Stimulated activated CD4-positive, alpha-beta T cell treated with anti-CD3 and anti-CD28 coated beads, Interleukin-1b, Interleukin-23, amount 100 ng/mL, for 24 hours (primary cell): Measurements from ENCODE around the gene POLR2J.
"Not testable (repeated sequence)": the region's sequence is repeated elsewhere in the genome, so short reads cannot be mapped to it uniquely, and the experiment has no call there.

Experiments
- DNase-seq, 4 experiments: peaks; one replicate each; pipeline ENCODE4 v3.0.0-alpha.2; 2020; ENCODE audit warnings: low read depth in 4 of 4, low spot score in 1 of 4

POLR2J gene

DNA sequence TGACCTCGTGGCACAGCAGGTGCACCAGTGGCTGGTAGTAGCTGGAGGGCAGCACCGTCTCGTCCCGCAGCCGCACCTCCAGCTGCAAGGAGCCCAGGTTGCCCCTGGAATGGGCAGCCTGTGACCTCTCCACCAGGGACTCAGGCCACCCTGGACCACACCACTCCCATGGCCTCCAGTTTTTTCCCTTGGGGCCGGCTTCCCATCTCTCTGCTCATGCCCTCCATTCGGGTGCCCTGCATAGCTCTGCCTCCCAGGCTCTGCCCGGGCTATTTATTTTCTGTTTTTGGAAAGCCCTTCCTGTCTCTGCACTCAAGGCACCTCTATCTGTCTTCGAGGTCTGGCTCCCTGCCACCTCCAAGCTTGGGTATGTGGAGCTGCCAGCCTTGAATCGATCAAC is 18.1 kb upstream of the POLR2J start:
- not testable (repeated sequence) for DNase-seq

DNA sequence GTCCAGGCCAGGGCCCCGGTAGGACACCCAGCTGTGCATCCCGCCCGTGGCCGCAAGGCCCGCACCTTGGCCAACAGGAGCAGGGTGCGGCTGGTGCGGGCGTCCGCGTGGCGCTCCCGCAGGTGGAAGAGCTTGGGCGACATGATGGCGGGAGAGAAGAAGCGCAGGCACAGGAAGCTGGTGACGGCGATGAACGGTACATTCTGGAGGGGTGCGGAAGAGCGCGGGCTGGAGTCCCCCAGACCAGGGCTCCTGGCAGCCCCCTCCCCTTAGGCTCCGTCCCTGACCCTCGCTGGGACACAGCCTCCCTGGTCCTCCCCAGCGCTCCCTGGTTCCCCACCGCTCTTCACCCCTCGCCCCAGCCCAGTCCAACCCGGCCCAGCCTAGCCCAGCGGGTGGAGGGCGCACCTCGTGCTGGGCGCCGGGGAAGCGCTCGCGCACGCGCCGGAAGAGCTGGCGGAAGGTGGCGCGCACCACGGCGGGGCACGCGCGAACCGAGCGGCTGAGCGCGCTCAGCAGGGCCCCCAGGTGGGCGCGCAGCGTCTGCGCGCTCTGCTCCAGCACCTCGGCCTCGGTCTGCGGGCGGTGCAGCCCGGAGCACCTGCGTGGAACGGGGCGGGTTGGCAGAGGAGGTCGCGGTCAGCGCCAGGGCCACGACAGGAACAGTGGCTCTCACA is 15.9 kb upstream of the POLR2J start:
- DNase-seq, result not testable (repeated sequence)

DNA sequence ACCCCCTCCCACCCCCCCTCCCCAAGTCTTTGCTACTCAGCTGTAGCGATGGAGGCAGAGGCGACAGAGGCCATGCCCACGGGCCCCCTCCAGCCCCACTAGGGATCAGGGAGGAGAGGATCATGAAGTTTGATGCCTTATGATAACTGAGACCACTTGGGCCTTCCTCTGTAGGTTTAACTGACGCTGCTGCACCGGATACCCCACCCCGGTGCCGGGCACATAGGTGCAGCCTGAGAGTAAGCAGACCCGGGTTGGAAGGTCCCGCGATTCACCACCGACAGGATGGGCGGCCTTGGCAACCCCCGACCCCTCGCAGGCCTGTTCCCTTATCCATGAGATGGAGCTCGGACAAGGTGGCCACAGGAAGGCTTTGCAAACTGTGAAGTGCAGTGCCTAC is 15.3 kb upstream of the POLR2J start:
- DNase-seq, result not testable (repeated sequence)

DNA sequence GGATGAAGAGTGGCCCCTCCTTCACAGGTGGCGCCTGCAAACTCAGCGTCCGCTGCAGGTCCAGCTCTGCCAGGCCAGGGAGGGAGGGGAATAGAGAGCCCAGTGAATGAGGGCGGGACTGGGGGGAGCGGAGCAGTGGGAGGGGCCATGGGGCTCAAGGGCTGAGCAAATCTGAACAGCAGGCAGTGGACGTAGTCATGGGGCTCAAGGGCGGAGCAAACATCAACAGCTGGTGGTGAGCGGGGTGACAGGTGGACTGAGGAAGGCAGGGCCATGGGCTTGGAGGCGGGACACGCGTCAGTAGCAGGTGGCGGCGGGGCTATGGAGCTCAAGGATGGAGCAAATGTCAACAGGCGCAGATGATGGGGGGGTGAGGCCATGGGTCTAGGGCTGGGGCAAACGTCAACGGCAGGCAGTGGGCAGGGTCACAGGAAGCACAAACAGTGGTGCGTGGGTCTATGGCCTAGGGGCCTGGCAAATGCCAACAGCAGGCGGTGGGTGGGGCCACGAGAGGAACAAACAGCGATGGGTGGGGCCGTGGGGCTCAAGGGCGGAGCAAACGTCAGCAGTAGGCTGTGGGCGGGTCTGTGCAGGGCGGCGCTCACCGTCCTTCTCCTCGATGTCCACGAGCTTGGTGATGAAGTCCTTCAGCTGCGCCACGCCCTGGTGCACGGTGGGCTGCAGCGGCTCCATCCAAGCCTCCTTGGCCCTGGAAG is 14.7 kb upstream of the POLR2J start:
- not testable (repeated sequence) for DNase-seq

DNA sequence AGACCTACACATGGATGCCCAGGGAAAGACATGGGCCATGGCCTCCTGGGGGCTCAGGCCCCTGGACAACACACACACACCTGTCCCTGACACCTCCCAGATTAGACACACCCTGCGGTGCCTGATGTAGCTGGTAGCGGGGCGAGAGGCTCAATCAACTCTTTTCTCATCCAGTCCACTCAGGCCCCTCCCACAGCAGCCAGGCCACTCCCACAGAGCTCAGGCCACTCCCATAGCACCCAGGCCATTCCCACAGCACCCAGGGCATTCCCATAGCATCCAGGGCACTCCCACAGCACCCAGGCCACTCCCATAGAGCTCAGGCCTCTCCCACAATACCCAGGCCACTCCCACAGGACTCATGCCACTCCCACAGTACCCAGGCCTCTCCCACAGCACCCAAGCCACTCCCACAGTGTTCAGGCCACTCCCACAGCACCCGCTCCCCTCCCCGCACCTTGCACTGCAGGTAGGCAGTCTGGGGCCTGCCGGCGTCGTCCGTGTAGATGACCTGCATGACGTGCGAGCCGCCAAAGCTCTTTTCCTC is 11.9 kb upstream of the POLR2J start:
- DNase-seq, result peak in 2 of 4 experiments; percentile 42 to 60

DNA sequence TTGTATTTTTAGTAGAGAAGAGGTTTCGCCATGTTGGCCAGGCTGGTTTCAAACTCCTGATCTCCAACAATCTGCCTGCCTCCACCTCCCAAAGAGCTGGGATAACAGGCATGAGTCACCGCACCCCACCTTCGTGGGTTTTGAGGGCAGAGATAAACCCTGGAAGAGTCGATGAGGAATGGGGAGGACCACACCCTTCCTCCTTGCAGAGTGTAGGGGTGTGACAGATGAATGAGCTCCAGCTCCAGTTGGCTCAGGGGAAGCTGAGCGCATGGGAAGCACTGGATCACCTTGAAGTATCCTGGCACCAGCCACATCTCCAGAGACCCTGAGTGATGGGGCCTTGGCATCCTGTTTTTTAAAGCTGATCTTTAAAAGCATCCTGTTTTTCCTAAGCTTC is 5.6 kb upstream of the POLR2J start:
- DNase-seq, result not testable (repeated sequence)

DNA sequence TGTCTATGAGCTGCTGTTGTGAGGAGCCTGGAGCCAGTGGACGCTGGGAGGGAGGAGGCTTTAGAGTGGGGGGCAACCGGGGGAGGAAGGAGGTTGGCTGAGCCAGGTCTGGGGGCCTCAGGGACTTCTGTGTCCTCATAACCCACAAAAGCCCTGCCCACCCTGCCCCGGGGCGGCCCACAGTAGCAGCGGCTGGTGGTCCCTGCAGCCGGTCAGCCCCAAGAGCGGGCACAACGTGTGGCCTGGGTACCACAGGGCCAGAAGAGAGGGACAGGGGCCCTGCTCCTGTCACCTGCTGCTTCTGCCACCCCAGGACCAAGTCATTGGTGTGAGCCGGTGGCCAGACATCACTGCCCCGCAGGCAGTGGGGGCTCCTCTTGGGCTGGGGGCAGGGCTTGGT is 3.2 kb upstream of the POLR2J start:
- not testable (repeated sequence) for DNase-seq

DNA sequence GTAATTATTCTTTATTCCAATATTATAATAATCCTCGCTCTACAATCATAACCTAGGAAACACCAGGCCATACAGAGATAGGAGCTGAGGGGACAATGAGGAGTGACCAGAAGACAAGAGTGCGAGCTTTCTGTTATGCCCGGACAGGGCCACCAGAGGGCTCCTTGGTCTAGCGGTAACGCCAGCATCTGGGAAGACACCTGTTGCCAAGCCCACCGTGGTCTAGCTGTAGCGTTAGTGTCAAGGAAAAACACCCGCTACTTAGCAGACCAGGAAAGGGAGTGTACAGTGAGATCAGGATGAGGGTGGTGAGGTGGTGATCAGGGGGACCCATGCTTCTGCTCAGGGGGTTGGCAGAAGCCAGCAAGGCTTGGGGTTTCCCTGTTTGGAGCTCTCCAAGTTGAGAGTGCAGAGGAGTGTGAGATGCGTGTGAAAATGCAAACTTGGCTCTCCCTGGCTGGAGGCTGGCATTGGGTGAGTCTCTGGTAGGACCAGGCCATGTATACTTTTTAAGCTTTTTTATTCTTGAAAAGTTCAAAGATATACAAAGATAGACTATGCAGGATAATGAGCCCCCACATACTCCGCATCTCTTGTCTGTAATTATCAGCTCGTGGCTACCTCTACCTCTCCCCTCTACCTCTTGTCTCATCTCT is 1.4 kb upstream of the POLR2J start:
- not testable (repeated sequence) for DNase-seq

DNA sequence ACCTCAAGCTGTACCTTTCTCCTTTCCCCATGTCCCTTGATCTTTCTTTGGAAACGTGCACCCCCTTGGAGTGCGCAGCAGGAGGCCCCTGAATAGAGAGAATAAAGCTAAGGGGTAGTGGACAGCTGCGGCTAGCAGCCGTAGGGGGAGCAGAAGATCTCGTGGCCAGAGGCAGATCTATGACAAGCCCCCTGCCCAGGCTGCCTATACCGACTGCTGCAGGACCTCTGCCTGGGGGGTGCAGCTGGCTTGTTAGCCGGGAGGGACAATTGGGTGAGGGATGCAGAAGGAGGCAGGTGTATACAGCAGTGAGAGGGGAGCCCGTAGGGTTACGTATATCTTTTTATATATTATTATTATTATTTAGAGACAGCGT is 475 bp upstream of the POLR2J start:
- DNase-seq, result not testable (repeated sequence)

DNA sequence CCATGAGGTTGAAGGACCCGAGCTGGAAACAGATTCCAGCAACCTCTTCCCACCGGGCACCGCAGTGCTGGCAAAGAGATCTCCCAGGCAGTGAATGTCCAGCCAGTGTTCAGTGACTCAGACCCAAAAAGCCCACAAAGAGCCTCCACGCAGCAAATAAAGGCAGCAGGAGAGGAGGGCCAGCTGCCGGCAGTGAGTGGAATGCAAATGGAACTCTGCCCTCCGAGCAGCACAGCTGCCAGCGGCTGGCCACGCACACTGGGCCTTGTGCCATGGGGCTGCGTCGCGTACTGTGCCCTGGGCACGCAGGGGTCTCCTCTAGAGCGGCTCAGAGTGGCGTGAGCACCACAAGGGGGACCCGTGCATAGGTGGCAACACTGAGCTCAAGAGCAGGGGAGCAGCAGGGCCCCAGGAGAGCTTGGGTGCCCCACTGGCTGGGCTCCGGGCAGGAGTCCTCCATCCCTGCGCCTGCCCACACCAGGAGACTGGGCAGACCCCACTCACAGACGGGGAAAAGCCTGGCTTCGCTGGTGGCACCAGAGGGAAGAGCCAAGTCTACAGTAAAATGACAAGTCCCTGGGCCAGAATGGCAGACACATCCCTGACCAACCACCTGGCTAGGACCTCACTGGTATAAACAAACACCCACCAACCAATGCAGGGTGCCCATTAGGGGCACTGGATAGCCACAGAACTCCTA is 3.8 kb downstream of the POLR2J start:
- not testable (repeated sequence) for DNase-seq

DNA sequence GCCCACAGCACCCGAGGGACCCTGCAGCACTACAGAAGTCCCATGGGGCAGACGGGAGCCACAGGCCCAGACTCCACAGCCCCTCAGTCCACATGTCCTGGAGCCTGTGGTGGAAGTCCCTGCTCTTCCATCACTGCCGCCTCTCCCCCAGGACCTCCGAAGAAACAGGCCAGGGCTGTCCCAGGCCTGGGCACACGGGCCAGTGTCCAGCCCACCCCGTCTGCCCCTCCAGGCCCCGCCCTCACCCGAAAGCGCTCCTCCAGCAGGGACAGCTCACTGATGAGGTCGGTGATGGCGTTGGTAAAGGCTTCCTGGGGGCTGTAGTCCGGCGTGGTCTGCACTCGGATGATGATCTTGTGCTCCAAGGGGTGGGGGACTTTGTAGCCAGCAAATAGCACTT is 4.6 kb downstream of the POLR2J start:
- DNase-seq, result not testable (repeated sequence)

DNA sequence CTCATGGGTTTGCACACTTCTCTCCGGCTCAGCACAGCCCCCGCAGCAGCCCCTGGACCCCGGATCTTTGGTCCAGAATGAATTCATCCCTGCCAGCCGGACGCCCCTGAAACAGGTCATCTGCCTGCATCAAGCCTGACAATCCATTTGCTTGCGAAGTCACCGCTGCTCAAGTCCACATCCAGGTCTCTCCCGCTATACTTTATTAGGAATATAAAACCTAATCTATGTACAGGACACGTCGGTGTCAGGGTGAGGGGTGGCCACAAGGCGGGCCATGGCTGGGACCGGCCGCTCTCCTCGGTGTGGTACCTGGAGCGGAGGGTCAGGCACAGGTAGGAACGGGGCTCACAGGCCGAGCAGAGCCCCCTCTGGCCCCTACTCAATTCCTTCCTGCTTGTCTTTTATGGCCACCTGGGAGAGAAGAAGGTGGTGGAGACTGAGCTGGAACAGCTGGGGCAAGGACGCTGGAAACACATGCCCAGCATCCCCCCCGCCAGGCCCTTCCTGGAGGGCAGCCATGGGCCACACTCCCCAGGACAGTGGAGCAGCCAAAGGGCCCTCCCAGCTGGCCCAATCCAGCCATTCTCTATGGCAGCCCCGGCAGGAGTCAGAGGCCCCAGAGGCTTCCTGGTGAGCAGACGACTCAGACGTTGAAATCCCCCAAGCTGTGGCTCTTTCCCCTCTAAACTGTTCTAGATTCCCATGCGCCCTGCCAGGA is 5.3 kb downstream of the POLR2J start:
- no peak for DNase-seq

DNA sequence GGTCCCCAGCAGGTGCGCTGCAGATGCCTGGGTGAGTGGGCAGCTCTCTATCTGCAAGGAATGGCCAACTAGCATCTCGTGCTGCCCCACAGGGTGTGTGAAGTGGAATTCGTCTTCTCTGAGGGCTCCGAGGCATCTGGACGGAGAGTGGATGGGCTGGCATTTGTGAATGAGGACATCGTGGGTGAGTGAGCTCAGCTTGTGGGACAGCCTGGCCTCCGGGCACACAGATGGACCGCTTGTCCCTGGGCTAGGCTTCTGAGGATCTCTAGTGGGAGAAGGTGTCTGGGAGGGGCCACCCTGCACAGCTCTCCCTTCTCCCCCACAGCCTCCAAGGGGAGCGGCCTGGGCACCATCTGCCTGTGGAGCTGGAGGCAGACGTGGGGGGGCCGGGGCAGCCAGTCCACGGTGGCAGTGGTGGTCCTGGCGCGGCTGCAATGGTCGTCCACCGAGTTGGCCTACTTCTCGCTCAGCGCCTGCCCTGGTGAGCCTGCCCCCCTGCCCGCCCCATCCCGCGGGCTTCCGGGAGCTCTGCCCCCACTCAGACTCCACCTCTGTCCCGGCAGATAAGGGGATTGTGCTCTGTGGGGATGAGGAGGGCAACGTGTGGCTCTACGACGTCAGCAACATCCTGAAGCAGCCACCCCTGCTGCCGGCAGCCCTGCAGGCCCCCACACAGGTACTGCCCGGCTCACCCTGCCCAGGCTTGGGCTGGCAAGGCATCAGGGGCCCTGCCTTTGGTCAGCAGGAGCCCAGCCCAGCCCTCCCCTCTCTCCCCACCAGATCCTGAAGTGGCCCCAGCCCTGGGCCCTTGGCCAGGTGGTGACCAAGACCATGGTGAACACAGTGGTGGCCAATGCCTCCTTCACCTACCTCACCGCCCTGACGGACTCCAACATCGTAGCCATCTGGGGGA is 6.3 kb downstream of the POLR2J start:
- no peak for DNase-seq

DNA sequence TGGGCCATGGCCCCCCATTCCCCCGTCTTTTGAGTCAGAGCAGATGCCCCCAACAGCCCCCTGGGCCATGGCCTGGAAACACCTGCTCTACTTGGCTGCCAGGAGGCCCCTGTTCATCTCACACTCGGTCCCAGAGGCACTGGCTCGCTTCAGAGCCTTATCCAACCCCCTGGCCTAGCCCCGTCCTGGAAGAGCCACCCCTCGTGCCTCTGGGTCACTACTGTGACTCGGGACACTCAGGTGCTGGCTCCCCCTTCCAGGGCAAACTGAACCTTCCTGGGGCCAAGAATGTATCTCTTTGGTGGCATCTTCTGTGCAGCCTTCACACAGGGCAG is 7.0 kb downstream of the POLR2J start:
- DNase-seq, result no peak

DNA sequence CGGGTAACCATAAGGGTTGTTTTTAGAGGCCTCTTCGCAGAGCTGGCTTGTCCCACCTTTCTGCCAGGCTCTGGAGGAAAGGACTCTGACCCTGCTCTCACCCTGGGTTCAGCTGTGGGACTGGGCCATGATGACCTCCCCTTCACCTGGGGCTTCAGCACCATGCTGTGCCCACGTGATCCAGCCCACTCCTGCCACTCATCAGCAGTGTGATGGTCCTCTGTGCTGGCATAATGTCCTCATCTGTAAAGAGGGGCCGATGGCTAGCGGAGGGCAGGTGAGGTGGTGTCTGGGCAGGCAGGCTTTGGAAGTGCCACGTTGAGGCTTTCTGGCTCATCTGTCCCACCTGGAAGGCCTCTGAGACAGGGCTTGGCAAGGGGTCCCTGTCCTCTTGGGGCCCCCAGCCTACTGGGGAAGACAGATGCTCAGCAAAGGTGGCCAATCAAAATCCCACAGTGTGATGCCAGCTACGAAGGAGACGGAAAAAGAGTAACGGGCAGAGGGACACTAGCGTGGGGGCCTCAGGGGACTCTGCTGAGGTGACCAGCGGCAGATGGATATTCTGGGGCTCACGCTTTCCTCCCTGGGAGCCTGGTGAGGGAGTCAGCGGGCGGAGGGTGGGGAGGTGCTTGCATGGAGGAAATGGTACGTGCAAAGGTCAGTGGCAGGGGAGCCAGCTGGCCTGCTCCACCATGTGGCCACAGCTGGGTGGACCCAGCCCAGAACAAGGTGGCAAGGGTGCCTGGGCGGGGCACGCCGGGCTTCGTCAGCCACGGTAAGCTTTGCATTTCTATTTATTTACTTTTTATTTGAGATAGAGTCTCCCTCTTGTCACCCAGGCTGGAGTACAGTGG is 8.5 kb downstream of the POLR2J start:
- DNase-seq, result no peak

DNA sequence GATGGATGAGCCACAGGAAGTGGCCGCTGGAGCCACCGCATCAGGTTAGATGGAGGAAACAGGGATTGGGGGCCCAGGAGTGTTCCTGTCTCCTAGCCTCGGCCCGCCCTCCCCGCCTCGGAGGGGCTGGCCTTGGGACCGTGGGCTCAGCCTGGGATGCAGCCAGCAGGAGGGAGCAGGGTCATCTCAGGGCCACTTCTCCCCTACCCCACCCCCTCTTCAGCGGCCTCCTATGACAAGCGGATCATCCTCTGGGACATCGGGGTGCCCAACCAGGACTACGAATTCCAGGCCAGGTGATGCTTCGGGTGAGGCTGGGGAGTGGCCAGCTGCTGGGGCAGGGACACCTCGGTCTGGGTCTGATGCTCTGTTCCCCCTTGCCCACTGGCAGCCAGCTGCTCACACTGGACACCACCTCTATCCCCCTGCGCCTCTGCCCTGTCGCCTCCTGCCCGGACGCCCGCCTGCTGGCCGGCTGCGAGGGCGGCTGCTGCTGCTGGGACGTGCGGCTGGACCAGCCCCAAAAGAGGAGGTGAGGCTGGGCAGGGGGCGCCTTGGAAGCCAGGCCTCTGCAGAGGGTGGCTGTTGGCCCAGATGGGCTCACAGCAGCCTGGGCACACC is 9.3 kb downstream of the POLR2J start:
- no peak for DNase-seq

DNA sequence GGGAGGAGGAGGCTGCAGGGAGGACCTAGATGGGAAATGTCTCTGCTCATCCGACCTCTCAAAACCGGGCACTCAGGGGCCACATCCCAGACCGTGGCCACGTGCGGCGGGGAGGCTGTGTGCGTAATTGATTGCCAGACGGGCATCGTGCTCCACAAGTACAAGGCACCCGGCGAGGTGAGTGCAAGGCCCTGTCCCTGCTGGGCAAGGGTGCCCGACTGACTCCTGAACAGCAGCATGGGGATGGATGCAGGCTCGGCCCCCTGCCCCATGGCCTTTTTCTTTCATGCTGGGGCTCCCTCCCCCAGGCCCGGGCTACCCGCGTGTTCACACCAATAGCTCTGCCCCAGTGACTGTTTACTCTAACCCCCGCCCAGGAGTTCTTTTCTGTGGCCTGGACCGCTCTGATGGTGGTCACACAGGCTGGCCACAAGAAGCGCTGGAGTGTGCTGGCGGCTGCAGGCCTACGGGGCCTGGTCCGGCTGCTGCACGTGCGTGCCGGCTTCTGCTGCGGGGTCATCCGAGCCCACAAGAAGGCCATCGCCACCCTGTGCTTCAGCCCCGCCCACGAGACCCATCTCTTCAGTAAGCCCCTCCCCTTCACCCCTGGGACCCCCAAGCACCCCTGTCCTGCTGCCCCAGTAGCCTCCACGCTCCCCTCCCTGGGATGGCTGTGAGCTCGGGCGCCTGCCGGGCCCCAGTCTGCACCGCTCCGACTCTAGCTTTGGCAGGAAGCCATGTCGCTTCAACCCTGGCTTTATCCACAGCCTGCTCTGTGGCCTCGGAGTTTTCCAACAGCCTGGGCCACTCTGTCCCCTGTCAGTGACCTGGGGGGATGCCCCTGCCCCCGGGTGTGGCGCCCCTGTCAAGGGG is 10.0 kb downstream of the POLR2J start:
- no peak for DNase-seq
